Glomerular endothelial cell (primary cell): ENCODE results near the gene DUSP18. TPM values are rescaled to one million over a fixed set of nuclear protein-coding genes. Genes with fewer than 3 reads are reported as not detected.

Experiments
- total RNA-seq: library from RNA; depleted of rRNA; stranded (reverse); fragments of >200 nt; gene quantifications from 2 replicates; pipeline ENCODE4 v1.2.3, GENCODE V29; 2015

DUSP18 gene
- total RNA-seq, 1 donor from 2014 or later, result 16.5 TPM

Other genes with a start within 250 kb of the DUSP18 start
- gene MTFP1, start 242.1 kb downstream of the DUSP18 start, total RNA-seq, result 25.1 and 26.9 TPM in 2 replicates
- gene SEC14L3, start 195.9 kb downstream of the DUSP18 start, total RNA-seq, result not detected in 2 replicates
- not detected in 2 replicates for gene SEC14L4, start 162.2 kb downstream of the DUSP18 start, total RNA-seq
- gene SEC14L6, start 121.1 kb downstream of the DUSP18 start, total RNA-seq, result 0.05 and 0.12 TPM in 2 replicates
- gene GAL3ST1, start 93.2 kb downstream of the DUSP18 start, total RNA-seq, result 0.19 TPM in 1 of 2 replicates, not detected in the other
- 60.3 and 63.1 TPM in 2 replicates for gene PES1, start 76.0 kb downstream of the DUSP18 start, total RNA-seq
- gene TCN2, start 60.7 kb downstream of the DUSP18 start, total RNA-seq, result 40.1 and 47.5 TPM in 2 replicates
- 23.0 and 36.5 TPM in 2 replicates for gene SLC35E4, start 32.1 kb downstream of the DUSP18 start, total RNA-seq
- gene OSBP2, start 27.0 kb upstream of the DUSP18 start, total RNA-seq, result 15.4 and 17.1 TPM in 2 replicates